DMS 273 (cell line): ENCODE data around the gene PDSS1.
A peak's percentile ranks its signal among the peaks of the same experiment; 100 is the strongest.
"Not testable (repeated sequence)": the region's sequence is repeated elsewhere in the genome, so short reads cannot be mapped to it uniquely, and the experiment has no call there.

Source experiments
- DNase-seq: peaks from one replicate; lab custom pipeline; 2025; ENCODE audit not compliant: unreplicated experiment; lab: John Stamatoyannopoulos, UW

The PDSS1 gene

GRCh38 chr10:26697163-26697921 lies at the start of gene PDSS1:
Gene PDSS1 (plus strand): TSS chr10:26697701. CDS start chr10:26697712, 11 bp downstream.
- peak; percentile 81 for DNase-seq

GRCh38 chr10:26648245-26648636 lies 49.3 kb upstream of the PDSS1 start:
- not testable (repeated sequence) for DNase-seq

GRCh38 chr10:26650406-26650805 lies 47.1 kb upstream of the PDSS1 start:
- DNase-seq: peak; percentile 15

GRCh38 chr10:26651476-26651875 lies 46.0 kb upstream of the PDSS1 start:
- DNase-seq: not testable (repeated sequence)

- DNase-seq: no peak
Measured at GRCh38 chr10:26653004-26653403, 44.5 kb upstream of the PDSS1 start.

GRCh38 chr10:26655746-26656145 lies 41.8 kb upstream of the PDSS1 start:
- no peak for DNase-seq

- no peak for DNase-seq
Measured at GRCh38 chr10:26662864-26663263, 34.6 kb upstream of the PDSS1 start.

- DNase-seq: no peak
Measured at GRCh38 chr10:26665080-26666048, 32.1 kb upstream of the PDSS1 start.

GRCh38 chr10:26675873-26676257 lies 21.6 kb upstream of the PDSS1 start:
- DNase-seq: no peak

GRCh38 chr10:26679588-26679987 lies 17.9 kb upstream of the PDSS1 start:
- DNase-seq: no peak

- DNase-seq: no peak
Measured at GRCh38 chr10:26681076-26681475, 16.4 kb upstream of the PDSS1 start.

- DNase-seq: not testable (repeated sequence)
Measured at GRCh38 chr10:26681971-26682370, 15.5 kb upstream of the PDSS1 start.

GRCh38 chr10:26682931-26683330 lies 14.6 kb upstream of the PDSS1 start:
- DNase-seq: no peak

- DNase-seq: peak; percentile 66
Measured at GRCh38 chr10:26684667-26685264, 12.7 kb upstream of the PDSS1 start.

GRCh38 chr10:26685441-26685840 lies 12.1 kb upstream of the PDSS1 start:
- DNase-seq: no peak

GRCh38 chr10:26689399-26689798 lies 8.1 kb upstream of the PDSS1 start:
- no peak for DNase-seq

GRCh38 chr10:26690731-26691475 lies 6.6 kb upstream of the PDSS1 start:
- DNase-seq: no peak

GRCh38 chr10:26694536-26694935 lies 3.0 kb upstream of the PDSS1 start:
- not testable (repeated sequence) for DNase-seq

GRCh38 chr10:26696786-26697162 lies 727 bp upstream of the PDSS1 start:
- no peak for DNase-seq

GRCh38 chr10:26697922-26698608 lies 564 bp downstream of the PDSS1 start:
- peak; percentile 18 for DNase-seq
